ENCODE measurements around the gene VPS51. TPM values are rescaled to one million over a fixed set of nuclear protein-coding genes. Genes with fewer than 3 reads are reported as not detected.

The VPS51 gene
- total RNA-seq, 1 donor from 2014 or later: 186 TPM

Other genes starting within 250 kb of the VPS51 start
- gene EHD1, start 217.6 kb upstream of the VPS51 start, total RNA-seq: 30.3 and 39.2 TPM in 2 replicates
- gene ATG2A, start 179.0 kb upstream of the VPS51 start, total RNA-seq: 7.2 and 13.5 TPM in 2 replicates
- 6.0 and 11.1 TPM in 2 replicates for gene PPP2R5B, start 171.5 kb upstream of the VPS51 start, total RNA-seq
- not detected in 2 replicates for gene GPHA2, start 160.3 kb upstream of the VPS51 start, total RNA-seq
- gene MAJIN, start 124.1 kb upstream of the VPS51 start, total RNA-seq: not detected in 2 replicates
- 0.39 and 0.63 TPM in 2 replicates for gene BATF2, start 99.2 kb upstream of the VPS51 start, total RNA-seq
- 107 and 142 TPM in 2 replicates for gene ARL2, start 82.1 kb upstream of the VPS51 start, total RNA-seq
- 7.7 and 10.1 TPM in 2 replicates for gene SNX15, start 68.8 kb upstream of the VPS51 start, total RNA-seq
- gene SAC3D1, start 55.0 kb upstream of the VPS51 start, total RNA-seq: 7.6 and 8.5 TPM in 2 replicates
- 15.1 and 16.6 TPM in 2 replicates for gene NAALADL1, start 37.7 kb upstream of the VPS51 start, total RNA-seq
- 3.9 and 7.6 TPM in 2 replicates for gene CDCA5, start 12.2 kb upstream of the VPS51 start, total RNA-seq
- 20.7 and 24.7 TPM in 2 replicates for gene ZFPL1, start 12.0 kb upstream of the VPS51 start, total RNA-seq
- gene TM7SF2, start 15.7 kb downstream of the VPS51 start, total RNA-seq: 14.6 and 14.8 TPM in 2 replicates
- gene ZNHIT2, start 21.5 kb downstream of the VPS51 start, total RNA-seq: 6.3 and 7.7 TPM in 2 replicates
- 211 and 383 TPM in 2 replicates for gene FAU, start 25.9 kb downstream of the VPS51 start, total RNA-seq
- 42.0 and 50.6 TPM in 2 replicates for gene MRPL49, start 26.1 kb downstream of the VPS51 start, total RNA-seq
- 5.6 and 15.4 TPM in 2 replicates for gene SYVN1, start 38.3 kb downstream of the VPS51 start, total RNA-seq
- not detected in 2 replicates for gene SPDYC, start 74.0 kb downstream of the VPS51 start, total RNA-seq
- gene CAPN1, start 85.7 kb downstream of the VPS51 start, total RNA-seq: 81.3 and 88.1 TPM in 2 replicates
- 4.7 and 5.7 TPM in 2 replicates for gene POLA2, start 165.7 kb downstream of the VPS51 start, total RNA-seq
- 6.4 and 7.8 TPM in 2 replicates for gene CDC42EP2, start 218.7 kb downstream of the VPS51 start, total RNA-seq
- 18.5 and 32.1 TPM in 2 replicates for gene DPF2, start 237.6 kb downstream of the VPS51 start, total RNA-seq

Measured in dermis microvascular lymphatic vessel endothelial cell (primary cell).